Brain pericyte (primary cell): ENCODE results near the gene RAD51B.

Experiments
- DNase-seq: peaks from one replicate; pipeline ENCODE4 v3.0.0-alpha.2; 2012; ENCODE audit warnings: low read depth, low spot score

The RAD51B gene

DNA sequence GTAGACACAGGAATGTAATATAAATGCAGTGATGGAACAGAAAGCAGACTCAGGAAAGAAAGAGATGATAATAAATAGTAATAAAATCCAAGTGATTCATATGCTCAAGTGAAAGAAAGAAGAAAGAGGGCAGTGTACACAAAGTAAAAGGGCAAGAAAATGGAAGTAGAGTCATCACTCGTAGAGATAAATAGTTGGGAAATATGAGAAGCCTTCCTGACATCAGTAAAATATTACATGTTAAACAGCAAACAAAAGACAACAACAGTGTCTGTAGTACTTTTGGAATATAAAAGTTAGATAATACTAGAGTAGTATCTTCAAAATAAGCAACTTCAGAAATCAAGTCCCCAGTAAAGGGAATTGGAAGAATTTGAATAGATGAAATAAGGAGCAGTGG, 412.3 kb downstream of the RAD51B start:
- DNase-seq, result no peak

DNA sequence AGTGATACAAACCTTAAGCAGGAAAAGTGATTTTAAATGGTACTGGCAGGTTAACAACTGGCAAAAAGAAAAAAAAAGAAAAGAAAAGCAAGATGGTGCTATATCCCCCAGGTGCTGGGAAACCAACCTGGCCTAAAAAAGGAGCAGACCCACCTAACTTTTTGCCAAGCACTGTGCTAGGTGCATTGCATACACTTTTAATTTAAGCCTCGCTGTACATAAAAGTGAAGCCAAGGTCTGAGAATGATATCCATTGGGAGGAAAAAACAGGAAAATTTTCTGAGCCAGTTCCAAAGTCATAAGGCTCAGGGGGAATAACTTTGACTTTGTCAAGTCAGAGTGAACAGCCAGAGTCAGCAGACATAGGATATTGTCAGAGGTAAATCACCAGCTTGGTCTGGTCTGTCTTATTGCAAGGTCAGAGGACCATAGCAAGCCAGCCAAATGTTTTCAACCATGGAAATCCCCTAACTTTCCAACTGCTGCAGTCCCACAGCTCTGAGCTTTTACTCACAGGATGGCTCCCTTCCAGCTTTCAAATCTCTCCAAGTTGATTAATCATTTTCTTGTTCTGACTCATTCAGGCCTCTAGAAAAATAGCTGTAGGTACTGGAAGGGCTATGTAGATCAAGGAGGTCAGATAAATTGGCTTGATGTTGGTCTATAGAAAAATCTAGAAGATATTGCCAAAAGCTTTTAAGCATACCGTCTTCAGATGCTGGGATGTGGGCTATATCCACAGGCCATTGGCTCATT, 412.9 kb downstream of the RAD51B start:
- DNase-seq, result peak; percentile 82

DNA sequence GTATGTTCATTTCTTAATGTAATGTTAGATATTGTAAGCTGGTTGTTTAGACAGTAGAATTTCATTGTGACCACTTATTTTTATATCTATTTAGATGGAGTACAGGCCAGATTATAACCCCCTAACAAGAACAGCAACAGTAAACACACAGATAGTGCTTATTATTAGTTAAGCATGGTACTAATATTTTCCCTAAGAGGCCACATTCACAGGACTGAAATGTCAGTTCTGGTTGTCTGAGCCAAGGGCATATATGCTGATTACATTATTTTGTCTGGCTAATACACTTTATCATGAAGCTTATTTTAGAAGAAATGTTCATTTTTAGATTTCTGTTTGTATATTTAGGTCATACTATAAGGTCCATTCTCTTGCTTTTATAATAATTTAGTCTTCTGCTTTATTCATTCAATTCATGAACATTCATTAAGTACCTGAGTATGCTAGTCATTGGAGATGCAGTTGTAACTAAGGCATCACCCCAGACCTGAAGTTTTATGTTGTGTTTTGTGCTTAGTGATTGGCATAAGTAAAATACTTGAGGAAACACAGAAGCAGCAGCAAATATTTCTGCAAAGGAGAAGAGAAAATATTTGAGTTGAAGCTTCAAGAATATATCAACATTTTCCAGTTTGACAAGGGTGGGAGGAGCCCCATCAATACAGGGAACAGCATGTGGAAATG, 413.7 kb downstream of the RAD51B start:
- no peak for DNase-seq

DNA sequence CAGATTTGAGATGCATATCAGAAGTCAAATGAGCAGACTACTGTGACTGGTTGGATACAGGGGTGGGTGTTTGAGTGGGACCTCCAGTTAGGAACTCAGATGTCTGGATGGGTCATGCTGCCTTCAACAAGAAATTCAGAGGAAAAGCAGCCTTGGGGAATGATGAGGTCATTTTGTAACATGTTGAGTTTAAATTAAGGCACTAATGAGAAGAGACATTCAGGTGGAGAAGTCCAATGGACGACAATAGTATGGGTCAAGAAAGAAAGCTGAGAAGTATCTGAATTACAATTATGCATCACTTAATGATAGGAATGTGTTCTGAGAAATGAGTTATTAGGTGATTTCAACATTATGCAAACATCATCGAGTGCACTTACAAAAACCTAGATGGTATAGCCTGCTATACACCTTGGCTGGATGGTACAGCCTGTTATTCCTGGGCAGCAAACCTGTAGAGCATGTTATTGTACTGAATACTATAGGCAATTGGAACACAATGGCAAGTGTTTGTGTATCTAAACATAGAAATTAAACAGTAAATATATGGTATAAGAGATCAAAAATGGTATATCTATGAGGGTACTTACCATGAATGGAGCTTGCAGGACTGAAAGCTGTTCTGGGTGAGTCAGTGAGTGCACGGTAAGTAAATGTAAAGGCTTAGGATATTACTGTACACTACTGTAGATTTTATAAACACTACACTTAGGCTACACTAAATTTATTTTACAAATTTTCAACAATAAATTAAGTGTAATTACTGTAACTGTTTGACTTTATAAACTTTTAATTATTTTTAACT, 414.7 kb downstream of the RAD51B start:
- DNase-seq, result no peak

DNA sequence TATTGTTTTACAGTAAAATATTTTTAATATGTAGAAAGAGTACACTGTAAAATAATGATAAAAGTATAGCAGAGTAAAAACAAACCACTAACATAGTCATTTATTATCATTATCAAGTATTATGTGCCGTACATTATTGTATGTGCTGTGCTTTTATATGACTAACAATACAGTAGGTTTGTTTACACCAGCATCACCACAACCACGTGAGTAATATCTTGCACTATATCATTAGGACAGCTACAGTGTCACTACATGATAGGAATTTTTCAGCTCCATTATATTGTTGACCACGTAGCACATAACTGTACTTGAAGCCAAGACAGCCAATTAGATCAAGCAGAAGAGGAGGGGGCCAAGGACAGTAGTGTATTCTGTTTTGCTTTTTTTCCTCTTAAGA, 415.4 kb downstream of the RAD51B start:
- no peak for DNase-seq

DNA sequence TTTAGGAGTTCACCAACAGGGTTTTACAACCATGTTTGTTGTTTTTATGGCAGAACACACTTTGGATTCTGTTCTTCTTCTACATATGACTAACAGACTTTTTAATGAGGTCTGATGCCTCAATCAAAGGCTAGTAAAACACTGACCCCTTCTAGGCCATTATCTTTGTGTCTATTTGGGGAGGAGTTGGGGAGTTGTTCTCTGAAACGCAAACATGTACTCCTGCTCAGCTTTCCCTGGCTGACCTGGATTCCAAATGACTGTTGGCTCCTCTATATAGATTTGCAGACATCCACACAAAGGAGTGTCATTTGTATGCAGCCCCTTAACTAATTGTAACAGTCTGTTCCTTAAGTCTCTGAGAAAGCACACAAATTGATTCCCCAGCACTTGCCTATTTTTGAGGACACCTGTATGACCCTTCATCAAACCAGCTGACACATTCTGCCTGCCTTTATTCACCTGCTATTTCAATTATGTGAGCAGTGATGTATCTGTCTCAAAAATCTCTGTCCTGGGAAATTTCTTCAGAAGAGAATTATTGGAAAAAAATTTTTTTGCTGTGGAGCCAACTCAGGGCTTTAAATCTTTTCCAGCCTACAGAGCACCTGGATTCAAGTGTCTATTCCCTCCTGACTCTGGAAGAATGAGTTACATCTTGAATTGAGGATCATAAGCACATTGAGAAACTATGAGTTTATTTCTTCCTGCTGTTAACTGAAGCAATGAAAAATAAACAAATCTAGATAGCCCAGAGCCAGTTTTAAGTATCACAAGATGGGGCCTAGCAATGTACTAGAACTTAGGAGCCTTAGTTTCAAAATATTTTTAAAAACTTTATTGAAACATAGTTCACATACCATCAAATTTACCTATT, 417.2 kb downstream of the RAD51B start:
- DNase-seq, result no peak

DNA sequence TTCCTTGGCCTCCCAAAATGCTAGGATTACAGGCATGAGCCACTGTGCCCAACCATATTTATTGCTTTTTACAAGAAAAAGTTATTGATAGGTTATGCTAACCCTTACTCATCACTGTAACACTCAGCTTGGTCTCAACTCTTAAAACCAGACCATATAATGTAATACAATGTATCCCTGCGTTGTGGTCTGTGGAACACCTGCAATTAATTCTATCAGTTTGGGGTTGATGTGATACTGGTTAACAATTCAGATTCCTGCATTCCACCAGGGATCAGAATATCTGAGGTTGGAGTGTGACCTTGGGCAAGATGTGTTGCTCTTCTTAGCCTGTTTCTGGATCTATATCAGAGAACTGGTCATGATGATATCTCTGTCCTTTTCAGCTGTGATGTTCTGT, 419.0 kb downstream of the RAD51B start:
- no peak for DNase-seq

DNA sequence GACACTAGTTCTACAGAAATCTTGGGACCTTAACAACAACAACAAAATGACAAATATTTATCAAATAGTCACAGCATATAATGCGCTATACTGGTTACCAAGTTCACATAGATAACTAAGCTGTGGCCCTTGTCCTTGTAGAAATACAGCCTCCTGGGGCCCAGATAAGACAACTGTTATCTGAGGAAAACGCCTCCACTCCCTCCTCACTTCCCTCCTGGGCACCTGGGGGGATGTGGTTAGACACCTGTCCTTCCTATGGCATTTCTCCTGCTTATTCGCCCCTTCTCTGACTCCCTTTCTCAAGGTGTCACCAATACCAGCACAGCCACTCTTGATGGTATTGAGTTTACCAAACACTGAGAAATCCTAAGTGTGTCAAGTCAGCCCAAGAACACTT, 419.4 kb downstream of the RAD51B start:
- DNase-seq, result no peak

DNA sequence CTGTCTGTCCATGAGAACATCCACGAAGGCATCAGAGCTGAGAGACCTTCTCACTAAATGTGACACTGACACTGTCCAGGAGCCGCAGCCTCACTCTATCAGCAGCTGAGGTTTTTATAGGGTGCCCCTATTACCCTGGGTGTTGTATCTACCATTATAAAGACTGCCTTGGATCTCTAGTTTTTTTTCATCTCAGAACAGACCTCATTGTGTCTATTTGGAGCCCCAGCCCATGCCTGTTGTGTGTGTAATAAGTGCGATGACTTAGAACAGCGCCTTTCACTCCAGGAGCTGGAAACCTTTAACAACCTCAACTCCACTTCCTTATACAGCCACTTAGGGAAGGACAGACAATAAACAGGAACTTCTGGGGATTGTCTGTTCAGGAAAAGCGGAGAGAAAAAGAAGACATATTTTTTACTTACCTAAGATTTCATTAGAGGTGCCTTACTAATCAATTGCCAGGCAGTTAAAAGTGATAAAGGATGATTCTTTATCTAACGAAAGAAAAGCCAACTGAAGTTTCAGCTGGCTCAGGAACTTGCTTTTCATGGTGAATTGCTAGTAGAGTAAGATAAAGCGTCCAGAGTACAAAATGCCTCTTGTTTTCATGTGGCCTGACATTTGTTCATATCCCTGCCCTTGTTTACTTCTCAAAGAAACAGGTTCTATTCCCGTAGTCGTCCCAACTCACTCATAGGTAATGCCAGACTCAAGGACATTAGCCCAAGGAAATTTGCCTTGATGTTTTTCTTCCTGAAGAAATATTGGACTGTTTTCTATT, 420.6 kb downstream of the RAD51B start:
- no peak for DNase-seq

DNA sequence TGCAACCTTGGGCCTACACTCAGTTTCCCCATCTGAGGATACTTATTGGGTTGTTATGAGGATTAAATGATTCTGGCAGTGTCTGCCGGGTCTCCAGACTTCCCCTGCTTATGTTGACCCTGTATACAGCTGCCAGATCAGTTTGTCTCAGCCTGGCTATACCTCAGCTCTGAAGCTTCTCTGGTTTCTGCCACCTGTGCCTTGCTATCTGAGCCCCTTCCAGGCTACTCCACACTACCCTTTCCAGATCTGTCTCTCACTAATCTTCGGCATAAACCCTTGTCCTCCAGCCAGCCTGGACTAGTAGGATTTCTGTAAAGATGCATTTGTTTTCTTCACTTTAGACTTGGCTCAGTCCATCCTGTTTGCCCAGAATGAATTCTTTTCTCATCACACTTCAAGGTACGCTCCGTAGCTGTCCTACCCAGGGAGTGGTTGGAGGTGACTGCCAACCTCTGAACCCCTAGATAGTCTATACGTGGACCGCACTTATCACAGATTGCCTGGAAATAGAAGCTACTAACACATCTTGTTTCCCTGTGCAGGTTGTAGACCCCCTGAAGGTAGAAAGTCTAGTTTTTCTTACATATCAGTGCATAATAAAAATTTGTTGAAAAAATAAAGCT, 422.4 kb downstream of the RAD51B start:
- DNase-seq, result no peak

DNA sequence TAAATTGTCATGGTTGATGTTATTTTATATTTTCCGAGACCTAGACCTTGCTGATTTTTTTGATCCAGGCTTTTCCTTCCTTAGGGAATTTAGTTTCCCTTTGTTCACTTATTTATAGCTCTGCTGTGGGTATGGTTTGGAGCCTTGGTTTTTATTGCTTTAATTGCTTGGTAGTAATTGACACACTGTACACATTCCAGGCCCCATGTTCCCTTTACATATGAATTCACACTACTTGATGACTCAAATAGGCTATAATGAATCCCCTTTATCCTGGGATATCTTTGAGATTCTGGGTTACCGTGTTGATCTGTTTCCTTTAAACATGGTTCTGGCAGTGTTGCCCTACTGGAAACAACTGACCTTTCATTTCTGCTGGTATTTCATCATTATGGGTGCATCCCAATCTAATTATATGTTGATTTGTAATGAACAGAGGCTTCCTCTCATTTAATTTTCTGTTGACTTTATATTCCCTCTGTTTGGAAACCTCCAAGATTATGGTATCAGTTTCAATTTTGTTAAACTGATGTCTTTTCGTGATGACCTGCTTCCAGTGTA, 424.0 kb downstream of the RAD51B start:
- no peak for DNase-seq

DNA sequence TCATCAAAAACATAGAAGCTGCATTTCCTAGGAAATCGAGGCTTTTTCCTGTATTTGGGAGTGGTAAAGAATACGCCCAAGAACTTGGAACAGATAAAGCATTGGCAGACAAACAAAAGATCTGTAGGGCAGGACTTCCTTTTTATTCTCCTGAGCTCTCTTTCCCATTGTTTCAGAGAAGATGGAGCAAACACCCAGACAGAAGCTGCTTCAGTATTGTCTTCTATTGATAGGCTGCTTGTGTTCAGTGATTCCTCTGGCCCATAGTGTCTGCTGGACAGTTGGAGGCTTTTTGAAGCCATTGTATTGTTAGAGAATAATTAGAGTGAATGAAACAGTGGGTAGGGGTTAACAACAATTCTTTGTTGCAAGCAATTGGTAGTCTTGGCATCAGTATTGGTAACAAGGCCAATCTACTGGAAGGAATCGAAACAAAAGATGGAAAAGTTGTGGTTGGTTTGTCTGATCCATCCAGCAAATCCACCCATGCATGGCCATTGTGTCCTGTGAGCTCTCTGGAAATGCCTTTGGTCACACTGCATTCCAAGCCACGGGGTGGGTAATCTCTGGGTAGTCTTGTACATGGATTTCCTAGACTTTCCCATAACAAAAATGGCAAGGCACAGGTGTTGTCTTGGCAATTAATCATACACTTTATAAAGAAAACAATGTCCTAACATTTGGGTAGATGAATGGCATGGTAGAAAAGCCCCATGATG, 424.8 kb downstream of the RAD51B start:
- DNase-seq, result no peak

DNA sequence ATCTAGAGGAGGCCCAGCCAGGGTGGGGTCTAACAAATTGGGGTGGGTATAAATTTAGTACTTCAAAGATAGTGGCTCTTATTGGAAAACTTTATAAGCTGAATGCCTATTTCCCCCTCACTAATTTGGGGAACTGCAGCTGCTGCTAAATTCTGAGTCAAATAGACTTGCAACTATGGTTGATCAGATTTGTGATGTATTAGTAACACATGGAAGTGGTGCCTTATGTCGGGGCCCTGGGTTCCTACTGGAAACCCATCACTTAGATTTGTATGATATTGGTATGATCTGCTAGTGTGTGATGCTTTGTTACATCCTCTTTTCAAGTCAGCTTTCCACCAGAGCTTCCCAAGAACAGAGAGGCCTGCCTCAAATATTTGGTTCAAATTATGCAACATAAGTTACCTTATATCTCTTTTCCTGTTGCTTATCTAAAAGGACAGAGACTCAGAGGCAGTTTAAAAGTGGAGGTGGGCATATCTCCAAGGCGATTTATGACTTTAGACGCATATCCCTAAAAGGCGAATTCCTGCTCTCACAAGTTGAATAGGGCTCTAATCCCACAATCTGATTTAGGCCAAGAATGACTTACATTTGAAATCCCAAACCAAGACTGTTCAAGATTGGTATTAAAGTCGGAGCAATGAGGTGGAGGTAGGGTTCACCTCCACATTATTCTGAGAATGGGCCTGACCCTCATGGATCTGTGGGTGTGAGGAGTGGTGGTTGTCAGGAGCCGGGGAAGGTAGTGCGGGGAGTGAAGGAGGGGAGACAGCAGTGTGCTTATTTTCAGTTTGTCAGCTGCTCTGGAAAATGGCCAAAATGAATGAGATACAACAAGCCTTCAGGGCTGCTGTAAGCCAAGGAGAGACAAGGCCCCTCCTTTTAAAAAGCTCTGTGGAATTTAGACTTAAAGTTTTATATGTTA, 425.8 kb downstream of the RAD51B start:
- DNase-seq, result no peak

DNA sequence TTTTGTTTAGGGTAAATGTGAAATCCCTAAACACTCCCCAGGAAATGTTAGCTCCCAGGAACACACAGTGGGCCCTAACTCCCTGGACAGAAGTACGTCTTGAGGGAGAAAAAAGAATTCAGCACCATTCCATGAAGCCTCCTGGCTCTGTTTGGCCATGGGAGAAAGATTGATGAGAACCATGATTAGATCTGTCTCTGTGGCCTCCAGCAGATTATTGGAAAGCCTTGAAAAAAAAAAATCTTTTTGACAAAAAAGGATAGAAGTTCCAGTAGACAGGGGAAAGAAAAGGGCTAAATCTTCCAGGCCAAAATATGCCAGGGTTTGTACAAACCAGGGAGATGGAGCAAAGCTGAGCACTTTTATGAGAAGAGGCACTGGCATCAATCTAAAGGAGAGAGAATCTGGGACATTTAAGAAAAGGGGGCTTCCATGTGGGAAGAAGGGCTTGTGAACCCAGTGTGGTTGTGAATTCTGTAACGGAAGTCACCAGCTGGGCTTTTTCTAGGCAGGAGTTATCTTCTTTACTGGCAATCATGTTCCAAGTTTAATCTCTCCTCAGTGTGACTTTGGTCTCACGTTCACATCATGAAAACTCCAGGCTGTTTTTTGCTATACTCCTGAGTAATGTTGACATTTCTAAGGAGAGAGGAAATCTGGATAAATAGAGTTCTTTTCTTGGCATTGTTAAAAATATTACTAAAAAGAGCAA, 426.7 kb downstream of the RAD51B start:
- no peak for DNase-seq

DNA sequence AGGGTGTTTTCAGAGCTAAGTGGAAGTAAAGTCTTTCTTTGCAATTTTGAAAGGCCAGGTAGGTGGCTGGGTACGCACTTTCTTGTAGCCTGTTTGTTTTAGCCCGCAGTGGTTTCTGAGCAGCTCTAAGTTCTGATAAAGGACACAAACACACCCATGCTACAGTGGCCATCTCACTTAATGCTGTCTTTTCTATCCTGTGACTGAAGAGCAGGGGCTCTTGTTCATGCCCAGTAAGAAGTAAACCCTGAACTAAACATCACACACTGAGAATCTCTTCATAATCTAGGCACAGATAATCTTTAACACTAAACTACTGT, 427.2 kb downstream of the RAD51B start:
- DNase-seq, result no peak

DNA sequence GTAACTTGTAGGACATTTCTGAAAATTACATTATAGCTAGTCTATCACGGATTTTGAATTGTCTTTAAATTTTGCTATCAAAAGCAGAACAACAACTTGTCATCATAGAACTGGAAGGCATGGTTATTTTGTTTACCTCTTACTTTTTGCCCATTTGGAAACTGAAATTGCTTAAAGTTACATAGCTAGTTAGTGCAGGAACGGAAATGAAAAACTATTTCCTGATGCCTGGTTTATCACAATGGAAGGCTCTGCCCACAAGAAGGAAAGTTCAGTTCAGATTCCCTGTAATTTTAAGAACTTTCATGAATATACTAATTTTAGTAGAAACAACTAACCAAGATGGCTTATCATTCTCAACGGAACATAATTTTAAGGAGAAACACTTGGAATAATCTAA, 427.7 kb downstream of the RAD51B start:
- no peak for DNase-seq

DNA sequence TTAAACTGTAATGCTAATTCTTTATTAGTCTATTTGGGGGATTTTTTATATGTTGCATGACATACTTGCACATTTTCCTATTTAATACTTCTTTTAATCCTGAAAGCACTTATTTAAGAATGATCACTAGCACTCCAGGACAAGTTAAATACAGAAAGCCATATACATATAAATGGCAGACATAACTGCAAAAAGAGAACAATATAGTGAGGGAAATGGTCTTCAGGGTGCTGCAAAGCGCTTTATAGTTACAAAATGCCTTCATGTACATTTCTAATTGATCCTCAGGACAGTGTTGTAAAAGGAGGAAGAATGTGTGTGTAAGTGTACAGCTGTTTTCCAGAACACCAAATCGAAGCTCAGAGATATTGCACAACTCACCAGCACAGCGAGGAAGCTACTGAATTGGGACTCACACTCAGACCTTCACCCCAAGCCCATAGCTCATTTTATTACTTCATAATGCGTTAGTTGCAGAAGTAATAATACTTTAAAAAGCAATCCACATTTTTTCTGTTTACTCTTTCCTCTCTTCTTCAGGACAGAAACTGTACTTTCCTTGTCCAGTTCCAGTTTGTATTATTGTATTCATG, 428.2 kb downstream of the RAD51B start:
- DNase-seq, result no peak
